Measurements from ENCODE around the gene MORC3.
A peak's percentile ranks its signal among the peaks of the same experiment; 100 is the strongest.
"Not testable (repeated sequence)": the region's sequence is repeated elsewhere in the genome, so short reads cannot be mapped to it uniquely, and the experiment has no call there.

The MORC3 gene

GRCh38 chr21:36396325-36396724 is 76.3 kb downstream of the MORC3 start:
- H3K9me3 ChIP-seq (ENCODE audit: insufficient read depth, low read length, severe bottlenecking), result peaks cover 3% of the 10 kb centered on the region
- H3K9ac ChIP-seq (ENCODE audit: low read depth, low read length), result no peak overlapping the region
- TF ChIP-seq EZH2 (IDR thresholded peaks at IDR 0.05; ENCODE audit: borderline replicate concordance, low read depth, low read length, severe bottlenecking) (no peak), CTCF (IDR thresholded peaks at IDR 0.05; ENCODE audit: borderline replicate concordance, extremely low read depth, low read length, poor library complexity, severe bottlenecking) (no peak)
- H3K36me3 ChIP-seq (ENCODE audit: insufficient read depth, low read length), result peaks cover 78% of the 10 kb centered on the region
- H3K4me2 ChIP-seq (ENCODE audit: insufficient read depth, low read length), result no peak overlapping the region
- no peaks in the 10 kb centered on the region for H4K20me1 ChIP-seq (ENCODE audit: insufficient read depth, low read length)
- no peak overlapping the region for H3K4me3 ChIP-seq (ENCODE audit: low read depth in 1 of 2, low read length in 2 of 2)
- DNase-seq, result no peak
- H3K27me3 ChIP-seq (ENCODE audit: insufficient read depth, low read length, poor library complexity), result no peaks in the 10 kb centered on the region
- no peak overlapping the region for H2AFZ ChIP-seq (ENCODE audit: low read depth, low read length)
- no peak overlapping the region for H3K27ac ChIP-seq (ENCODE audit: low read length)
- no peak for ATAC-seq (ENCODE audit: insufficient read depth, low read depth)
- no peaks in the 10 kb centered on the region for H3K79me2 ChIP-seq (ENCODE audit: insufficient read depth, low read length)
- H3K4me1 ChIP-seq (ENCODE audit: insufficient read depth, low read length), result no peaks in the 10 kb centered on the region

- H3K4me1 ChIP-seq (ENCODE audit: insufficient read depth, low read length), result no peaks in the 10 kb centered on the region
- H3K9me3 ChIP-seq (ENCODE audit: insufficient read depth, low read length, severe bottlenecking), result no peaks in the 10 kb centered on the region
- no peaks in the 10 kb centered on the region for H4K20me1 ChIP-seq (ENCODE audit: insufficient read depth, low read length)
- DNase-seq (no peak), ATAC-seq (ENCODE audit: insufficient read depth, low read depth) (peak; percentile 42; the same call in 1 of the 3 replicates)
- H3K79me2 ChIP-seq (ENCODE audit: insufficient read depth, low read length), result no peaks in the 10 kb centered on the region
- no peak overlapping the region for H3K4me3 ChIP-seq (ENCODE audit: low read depth in 1 of 2, low read length in 2 of 2)
- H3K27ac ChIP-seq (ENCODE audit: low read length), result no peak overlapping the region
- H2AFZ ChIP-seq (ENCODE audit: low read depth, low read length), result no peak overlapping the region
- H3K9ac ChIP-seq (ENCODE audit: low read depth, low read length), result no peak overlapping the region
- no peak for TF ChIP-seq EZH2 (IDR thresholded peaks at IDR 0.05; ENCODE audit: borderline replicate concordance, low read depth, low read length, severe bottlenecking)
- no peak for TF ChIP-seq CTCF (IDR thresholded peaks at IDR 0.05; ENCODE audit: borderline replicate concordance, extremely low read depth, low read length, poor library complexity, severe bottlenecking)
- peaks cover 77% of the 10 kb centered on the region for H3K36me3 ChIP-seq (ENCODE audit: insufficient read depth, low read length)
- no peaks in the 10 kb centered on the region for H3K27me3 ChIP-seq (ENCODE audit: insufficient read depth, low read length, poor library complexity)
- no peak overlapping the region for H3K4me2 ChIP-seq (ENCODE audit: insufficient read depth, low read length)
Observed at GRCh38 chr21:36396971-36397370, 77.0 kb downstream of the MORC3 start.

GRCh38 chr21:36397606-36398005 is 77.6 kb downstream of the MORC3 start:
- H3K36me3 ChIP-seq (ENCODE audit: insufficient read depth, low read length), result peaks cover 81% of the 10 kb centered on the region
- DNase-seq, result no peak

GRCh38 chr21:36399736-36400135 is 79.7 kb downstream of the MORC3 start:
- H3K4me2 ChIP-seq (ENCODE audit: insufficient read depth, low read length); H3K4me1 ChIP-seq (ENCODE audit: insufficient read depth, low read length); DNase-seq; H3K27me3 ChIP-seq (ENCODE audit: insufficient read depth, low read length, poor library complexity); H3K9ac ChIP-seq (ENCODE audit: low read depth, low read length); H3K4me3 ChIP-seq (ENCODE audit: low read depth in 1 of 2, low read length in 2 of 2); H3K27ac ChIP-seq (ENCODE audit: low read length); H3K79me2 ChIP-seq (ENCODE audit: insufficient read depth, low read length); H3K9me3 ChIP-seq (ENCODE audit: insufficient read depth, low read length, severe bottlenecking); ATAC-seq (ENCODE audit: insufficient read depth, low read depth); H2AFZ ChIP-seq (ENCODE audit: low read depth, low read length); H4K20me1 ChIP-seq (ENCODE audit: insufficient read depth, low read length): not testable (repeated sequence)
- peaks cover 77% of the 10 kb centered on the region for H3K36me3 ChIP-seq (ENCODE audit: insufficient read depth, low read length)

More at GRCh38 chr21:36397606-36398005, 77.6 kb downstream of the MORC3 start:
- Histone ChIP-seq H3K4me1 (ENCODE audit: insufficient read depth, low read length) (no peaks in the 10 kb centered on the region), H3K27ac (ENCODE audit: low read length) (no peak overlapping the region), H3K9ac (ENCODE audit: low read depth, low read length) (no peak overlapping the region), H4K20me1 (ENCODE audit: insufficient read depth, low read length) (no peaks in the 10 kb centered on the region), H3K27me3 (ENCODE audit: insufficient read depth, low read length, poor library complexity) (no peaks in the 10 kb centered on the region), H3K4me3 (ENCODE audit: low read depth in 1 of 2, low read length in 2 of 2) (no peak overlapping the region), H3K4me2 (ENCODE audit: insufficient read depth, low read length) (no peak overlapping the region), H2AFZ (ENCODE audit: low read depth, low read length) (no peak overlapping the region), H3K9me3 (ENCODE audit: insufficient read depth, low read length, severe bottlenecking) (no peaks in the 10 kb centered on the region), H3K79me2 (ENCODE audit: insufficient read depth, low read length) (no peaks in the 10 kb centered on the region)
- no peak for ATAC-seq (ENCODE audit: insufficient read depth, low read depth)
- TF ChIP-seq EZH2 (IDR thresholded peaks at IDR 0.05; ENCODE audit: borderline replicate concordance, low read depth, low read length, severe bottlenecking) (no peak), CTCF (IDR thresholded peaks at IDR 0.05; ENCODE audit: borderline replicate concordance, extremely low read depth, low read length, poor library complexity, severe bottlenecking) (no peak)
